DMS114 treated with DMSO at 0.1 percent for 48 hours (cell line): ENCODE data around the gene TMEM14A.
"Not testable (repeated sequence)": the region's sequence is repeated elsewhere in the genome, so short reads cannot be mapped to it uniquely, and the experiment has no call there.

Experiments
- DNase-seq: peaks from one replicate; lab custom pipeline; 2025; ENCODE audit not compliant: unreplicated experiment; lab: John Stamatoyannopoulos, UW

TMEM14A gene

DNA sequence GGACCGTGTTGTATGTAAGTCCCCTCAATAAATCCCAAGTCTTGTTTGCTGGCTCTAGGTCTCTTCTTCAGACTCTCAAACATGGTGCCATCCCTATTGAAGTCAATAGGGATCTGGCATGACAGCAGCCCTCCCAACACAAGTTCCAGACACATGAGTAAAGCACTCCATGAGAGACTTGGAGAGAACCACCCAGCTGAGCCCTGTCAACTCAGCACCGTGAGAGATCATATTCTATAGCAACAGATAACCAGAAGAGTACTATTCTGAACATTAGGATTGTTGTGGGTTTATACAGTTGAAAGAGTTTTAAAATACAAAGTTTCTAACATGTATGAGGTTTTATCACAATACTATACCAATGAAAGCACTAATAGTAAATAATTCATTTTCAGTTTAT lies 23.5 kb downstream of the TMEM14A start:
- no peak for DNase-seq

DNA sequence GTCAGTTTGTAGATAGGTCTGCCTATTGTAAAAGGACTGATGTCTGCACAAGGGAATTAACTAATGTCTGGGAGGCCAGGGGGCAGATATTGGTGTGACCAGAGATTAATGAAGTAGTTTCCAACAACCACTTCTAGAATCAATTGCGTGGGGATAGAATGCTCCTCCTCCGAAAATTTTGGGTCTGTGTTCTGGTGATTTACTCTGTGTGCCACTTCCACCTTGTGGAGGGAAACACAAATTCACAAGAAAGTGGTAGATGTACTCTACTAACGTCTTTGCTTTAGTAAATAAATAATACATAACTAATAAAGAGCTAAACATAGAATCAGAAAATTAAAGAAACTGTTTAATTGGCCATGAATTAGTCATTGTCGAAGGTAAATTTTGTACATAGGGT lies 25.5 kb downstream of the TMEM14A start:
- no peak for DNase-seq

DNA sequence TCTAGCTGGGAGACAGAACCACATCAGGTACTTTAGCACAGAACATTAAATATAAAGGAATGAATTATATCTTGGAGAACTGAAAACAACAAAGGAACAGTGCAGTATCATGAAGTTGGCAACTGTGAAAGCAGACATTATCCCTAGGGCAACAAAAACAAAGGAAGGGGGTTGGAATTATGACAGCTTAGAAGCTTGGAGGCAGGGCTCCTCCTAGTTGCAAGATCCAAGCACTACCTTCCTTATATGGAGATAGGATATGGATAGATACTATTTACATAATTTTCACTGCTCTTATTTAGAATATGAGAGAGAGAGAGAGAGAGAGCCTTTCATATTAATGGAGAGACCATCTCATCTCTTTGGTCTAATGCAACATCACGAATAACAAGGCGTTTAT lies 27.0 kb downstream of the TMEM14A start:
- no peak for DNase-seq

DNA sequence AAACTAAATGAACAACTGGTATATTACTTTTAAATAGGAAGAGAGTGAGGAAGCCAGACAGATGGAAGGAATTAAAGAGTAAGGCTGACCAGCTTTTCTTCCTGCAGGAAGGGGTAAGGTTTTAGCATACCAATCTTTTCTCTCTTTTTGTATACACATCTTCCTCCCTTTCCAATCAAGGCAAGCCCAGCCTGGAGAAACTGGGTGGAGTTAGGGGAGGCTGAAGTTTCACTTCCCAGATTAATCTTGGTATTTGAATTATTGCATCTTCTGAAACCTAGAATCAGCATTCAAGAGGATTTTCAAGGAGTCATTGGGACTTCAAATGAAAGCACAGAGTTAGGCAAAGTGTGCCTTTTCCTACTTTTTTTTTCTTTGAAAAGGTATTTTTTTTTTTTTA lies 33.1 kb downstream of the TMEM14A start:
- no peak for DNase-seq

DNA sequence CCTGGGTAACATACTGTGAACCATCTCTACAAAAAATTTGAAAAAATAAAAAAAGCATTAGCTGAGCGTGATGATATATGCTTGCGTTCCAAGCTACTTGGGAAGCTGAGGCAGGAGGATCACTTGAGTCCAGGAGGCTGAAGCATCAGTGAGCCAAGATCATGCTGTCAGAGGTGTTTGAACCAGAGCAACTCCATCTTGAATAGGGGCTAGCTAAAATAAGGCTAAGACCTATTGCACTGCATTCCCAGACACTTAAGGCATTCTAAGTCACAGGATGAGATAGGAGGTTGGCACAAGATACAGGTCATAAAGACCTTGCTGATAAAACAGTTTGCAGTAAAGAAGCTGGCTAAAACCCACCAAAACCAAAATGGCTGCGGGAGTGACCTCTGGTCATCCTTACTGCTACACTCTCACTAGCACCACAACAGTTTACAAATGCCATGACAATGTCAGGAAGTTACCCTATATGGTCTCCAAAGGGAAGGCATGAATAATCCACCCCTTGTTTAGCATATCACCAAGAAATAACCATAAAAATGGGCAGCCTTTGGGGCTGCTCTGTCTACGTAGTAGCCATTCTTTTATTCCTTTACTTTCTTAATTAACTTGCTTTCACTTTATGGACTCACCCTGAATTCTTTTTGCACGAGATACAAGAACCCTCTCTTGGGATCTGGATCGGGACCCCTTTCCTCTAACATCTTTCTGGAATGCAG lies 34.0 kb downstream of the TMEM14A start:
- DNase-seq, result not testable (repeated sequence)

DNA sequence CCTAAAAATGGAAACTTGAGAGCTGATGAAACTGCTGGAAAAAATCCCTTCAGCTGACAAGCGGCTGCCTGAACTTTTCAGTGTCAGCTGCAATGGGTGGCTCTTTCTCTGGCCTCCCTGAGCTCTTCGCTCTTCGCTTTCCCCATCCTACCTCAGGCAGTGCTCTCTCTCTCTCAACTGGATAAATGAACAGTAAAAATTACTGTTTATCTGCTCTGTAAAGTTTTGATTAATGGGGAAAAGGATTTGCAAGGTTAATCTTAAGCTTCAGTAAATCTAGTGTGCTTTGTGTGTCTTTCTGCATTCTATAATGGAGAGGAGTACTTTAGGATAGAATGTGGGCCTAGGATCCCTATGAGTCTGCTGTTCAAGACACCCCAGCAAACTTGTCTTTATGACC lies 35.1 kb downstream of the TMEM14A start:
- no peak for DNase-seq

DNA sequence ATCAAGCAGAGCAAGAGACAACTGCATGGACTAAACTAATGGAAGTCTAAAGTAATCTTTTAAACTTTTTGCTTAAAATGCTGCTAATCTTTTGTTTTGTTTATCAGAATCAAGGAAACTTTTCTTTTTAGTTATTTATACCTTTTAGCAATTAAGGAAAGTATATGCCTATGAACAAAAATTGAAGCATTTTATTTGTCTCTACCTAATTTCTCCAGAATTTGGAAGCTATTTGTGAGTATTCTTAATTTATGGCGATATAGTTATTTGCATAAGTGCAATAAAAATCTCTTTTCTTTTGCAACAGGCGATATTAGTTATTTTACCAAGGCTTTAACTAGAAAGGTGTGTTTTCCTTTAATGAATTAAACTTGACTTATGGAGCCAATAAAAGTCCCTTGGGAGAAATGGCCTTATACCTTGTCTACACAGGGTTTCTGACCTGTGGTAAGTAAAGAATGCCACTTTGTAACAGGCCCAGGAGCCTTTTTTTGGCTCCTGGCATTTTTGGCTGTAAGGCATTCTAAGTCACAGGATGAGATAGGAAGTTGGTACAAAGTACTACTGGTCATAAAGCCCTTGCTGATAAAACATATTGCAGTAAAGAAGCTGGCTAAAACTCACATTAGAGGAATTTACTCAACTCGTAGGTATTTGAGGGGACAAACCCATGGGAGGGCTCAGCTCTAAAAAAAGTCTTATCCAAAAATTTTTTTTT lies 37.2 kb downstream of the TMEM14A start:
- DNase-seq, result no peak

DNA sequence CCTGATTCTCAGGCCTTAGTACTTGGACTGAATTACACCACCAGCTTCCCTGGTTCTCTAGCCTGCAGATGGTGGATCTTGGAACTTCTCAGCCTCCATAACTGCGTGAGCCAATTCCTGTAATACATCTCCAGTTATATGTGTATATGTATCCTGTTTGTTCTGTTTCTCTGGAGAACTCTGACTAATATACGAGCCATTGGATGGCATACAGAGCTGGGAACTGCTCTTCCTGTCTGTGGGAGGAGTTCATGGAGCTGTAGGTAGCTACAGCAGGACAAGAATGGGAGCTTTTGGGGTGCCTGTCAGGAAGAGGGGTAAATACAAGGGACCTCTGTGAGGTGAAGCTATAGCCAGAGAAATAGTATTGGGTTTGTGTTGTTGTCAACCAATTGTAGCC lies 41.2 kb downstream of the TMEM14A start:
- DNase-seq, result no peak

DNA sequence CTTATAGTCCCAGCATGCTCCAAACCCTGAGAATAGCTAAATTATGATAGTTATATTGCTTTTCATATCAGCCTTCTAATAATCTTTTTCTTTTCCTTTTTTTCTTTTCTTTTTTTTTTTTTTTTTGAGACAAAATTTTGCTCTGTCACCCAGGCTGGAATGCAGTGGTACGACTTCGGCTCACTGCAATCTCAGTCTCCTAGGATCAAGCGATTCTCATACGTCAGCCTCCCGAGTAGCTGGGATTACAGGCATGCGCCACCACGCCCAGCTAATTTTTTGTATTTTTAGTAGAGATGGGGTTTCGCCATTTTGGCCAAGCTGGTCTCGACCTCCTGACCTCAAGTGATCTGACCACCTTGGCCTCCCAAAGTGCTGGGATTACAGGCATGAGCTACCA lies 43.8 kb downstream of the TMEM14A start:
- DNase-seq, result not testable (repeated sequence)

DNA sequence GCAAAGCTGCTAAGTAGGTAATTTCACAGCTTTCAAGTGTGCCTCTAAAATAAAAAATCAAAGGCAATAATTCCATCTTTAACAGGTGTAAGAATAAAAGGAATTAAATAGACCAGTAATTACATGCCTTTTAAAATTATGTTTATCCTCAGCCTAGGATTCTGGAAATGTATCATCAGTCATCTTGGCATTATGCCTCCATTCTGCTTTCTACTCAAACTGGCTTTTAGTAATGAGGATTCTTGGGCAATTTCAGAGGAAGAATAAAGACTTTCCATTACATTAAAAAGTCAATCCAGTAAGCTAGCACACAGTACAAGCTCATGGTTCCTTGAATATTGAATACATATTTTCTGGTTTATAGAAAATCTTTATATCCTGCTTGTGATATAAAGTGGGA lies 47.6 kb downstream of the TMEM14A start:
- DNase-seq, result no peak

DNA sequence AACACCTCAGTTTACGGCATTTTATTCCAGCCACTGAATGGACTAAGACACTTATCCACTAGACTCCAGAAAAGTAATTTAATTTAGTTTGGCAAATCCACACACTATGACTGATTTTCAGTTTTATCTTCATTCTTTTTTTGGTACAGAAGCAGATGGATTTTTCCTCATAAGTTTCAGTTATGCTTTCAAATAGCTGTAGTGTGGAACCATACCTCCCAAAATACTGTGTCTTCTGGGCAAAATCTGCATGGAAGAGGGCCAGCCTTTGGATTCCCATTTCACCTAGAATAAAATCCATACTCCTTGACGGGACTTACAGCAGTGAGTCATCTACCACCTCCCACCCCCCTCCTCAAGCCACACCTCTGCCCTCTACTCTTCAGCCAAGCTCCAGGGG lies 49.4 kb downstream of the TMEM14A start:
- DNase-seq, result no peak

DNA sequence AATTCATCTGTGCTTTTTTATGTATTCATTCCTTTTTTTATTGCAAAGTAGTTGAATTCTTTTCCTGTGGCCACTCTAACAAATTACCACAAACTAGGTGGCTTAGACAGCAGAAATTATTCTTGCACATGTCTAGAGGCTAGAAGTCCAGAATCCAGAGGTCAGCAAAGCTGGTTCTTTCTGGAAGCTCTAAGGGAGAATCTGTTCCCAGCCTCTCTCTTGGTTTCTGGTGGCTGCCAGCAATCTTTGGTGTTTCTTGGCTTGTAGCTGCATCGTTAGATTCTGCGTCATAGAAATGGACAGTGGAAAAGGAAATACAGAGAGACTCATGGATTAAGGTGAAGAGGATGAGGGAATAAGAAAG lies 53.1 kb downstream of the TMEM14A start:
- DNase-seq, result no peak

DNA sequence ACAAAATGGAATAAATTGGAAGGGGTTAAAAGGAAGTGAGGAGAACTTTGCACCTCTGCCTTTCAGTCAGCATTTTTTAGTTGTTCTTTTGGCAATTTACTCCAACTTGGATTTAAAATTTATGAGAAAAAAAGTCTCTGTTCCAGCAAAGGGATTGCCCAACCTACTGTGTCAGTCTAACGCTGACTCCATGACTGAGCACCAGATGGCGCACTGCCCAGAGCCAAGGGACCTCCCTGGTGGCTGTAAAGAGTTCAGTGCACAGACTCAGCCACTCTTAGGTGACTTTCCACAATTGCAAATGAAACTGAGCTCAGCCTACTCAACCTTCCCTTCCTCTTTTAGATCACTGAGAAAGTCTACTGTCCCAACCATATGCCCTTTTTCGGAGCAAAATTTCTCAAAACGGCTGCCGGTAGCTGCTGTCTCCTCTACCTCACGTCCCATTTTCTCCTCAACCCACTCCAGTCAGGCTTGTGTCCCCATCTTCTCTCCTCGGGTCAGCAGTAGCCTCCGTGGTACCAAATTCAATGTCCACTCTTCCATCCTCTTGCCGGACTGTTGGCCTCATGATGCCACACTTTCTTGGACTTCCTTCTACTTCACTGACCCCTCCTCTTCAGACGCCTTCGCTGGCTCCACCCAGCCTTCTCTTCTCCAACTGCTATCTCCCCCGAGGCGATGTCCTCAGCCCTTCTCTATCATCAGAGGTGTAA lies 53.7 kb downstream of the TMEM14A start:
- peak; percentile 35 for DNase-seq

DNA sequence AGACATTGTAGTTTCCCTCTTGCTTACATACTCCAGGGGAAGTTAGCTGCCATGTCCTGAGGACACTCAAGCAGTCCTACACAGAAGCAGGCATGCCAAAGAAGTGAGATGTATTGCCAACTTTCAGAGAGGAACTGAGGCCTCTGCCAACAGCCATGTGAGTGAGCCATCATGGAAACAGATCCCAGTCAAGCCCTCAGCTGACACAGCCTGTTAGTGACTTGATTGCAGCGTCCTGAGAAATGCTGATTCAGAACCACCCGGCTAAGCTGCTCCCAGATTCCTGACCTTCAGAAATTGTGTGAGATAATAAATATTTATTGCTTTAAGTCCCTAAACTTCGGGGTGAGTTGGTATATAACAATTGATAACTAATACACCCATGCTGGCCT lies 54.2 kb downstream of the TMEM14A start:
- DNase-seq, result no peak

DNA sequence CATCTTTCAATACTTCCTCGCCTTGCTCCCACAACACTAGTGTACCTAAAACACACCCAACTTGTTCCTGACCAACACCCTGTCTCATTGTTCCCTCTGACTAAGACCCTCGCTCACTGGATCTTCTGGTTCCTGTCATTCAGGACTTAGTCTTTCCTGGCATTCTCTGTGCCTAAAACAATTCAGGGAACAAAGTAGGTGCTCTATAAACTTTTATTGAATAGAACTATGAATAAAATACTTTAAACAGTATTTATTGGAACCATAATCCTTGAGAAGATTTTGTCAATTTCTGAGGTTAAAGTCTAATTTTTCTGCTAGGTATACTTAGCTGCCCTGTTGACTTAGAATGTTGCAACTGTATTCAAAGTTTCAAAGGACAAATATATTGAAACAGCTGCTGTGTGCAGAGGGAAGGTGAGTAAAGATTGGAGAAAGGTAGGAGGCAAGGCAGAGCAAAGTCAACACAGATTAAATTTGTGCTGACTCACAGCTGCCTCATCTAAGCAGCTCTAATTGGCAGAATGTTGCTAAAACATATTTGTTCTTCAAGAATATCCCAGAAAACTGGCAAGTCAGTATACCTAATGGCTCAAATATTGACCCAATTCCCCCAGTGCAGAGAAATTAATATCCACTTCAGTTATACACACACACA lies 54.8 kb downstream of the TMEM14A start:
- DNase-seq, result no peak

DNA sequence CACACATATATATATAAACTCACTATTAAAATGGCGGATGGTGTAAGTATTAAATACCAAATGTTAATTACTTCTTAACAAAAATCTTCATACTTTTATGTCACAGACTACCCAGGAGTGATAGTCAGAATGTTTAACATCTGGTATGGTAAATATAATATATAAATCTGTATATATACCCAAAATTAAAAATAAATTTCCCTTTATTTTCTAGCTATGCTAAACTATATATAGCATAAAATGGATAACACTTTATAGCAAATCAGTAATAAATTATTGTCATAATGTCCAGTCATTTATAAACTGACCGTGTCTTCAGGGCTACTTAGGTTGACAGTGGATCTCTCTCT lies 55.3 kb downstream of the TMEM14A start:
- DNase-seq, result no peak

DNA sequence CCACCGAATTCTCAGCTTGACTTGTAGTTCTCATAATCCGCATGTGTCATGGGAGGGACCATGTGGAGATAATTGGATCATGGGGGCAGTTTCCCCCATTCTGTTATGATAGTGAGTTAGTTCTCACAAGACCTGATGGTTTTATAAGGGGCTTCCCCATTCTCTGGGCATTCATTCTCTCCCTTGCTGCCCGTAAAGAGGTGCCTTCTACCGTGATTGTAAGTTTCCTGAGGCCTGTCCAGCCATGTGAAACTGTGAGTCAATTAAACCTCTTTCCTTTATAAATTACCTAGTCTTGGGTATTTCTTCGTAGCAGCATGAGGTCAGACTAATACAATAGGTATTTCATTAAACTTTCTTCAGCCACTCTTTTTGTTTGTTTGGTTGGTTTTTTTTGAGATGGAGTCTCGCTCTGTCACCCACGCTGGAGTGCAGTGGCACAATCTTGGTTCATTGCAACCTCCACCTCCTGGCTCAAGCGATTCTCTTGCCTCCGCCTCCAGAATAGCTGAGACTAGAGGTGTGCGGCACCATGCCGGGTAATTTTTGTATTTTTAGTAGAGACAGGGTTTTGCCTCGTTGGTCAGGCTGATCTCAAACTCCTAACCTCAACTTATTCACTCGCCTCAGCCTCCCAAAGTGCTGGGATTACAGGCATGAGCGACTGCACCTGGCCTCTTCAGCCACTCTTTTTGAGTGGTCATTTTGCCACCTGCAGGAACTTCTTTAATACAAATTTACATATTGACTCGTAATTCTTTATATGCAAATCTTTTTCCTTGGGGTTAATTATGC lies 56.0 kb downstream of the TMEM14A start:
- DNase-seq, result no peak

DNA sequence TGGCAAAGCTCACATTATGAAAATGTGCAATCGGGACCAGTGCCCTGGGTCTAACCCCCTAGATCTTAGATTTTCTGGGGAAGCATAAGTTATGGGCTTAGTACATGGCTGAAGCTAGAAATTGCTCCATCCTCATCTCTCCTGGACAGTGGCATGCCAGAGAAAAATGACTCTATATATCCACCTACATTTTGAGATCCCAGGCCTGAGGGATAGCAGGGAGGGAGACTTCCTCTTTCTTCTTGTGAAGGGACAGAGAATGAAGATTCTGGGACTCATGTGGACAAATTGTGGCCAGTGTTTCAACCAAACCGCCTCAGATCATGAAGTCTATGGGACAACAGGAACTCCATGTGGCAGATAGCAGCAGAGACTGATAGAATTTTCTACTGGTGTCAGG lies 57.0 kb downstream of the TMEM14A start:
- no peak for DNase-seq

DNA sequence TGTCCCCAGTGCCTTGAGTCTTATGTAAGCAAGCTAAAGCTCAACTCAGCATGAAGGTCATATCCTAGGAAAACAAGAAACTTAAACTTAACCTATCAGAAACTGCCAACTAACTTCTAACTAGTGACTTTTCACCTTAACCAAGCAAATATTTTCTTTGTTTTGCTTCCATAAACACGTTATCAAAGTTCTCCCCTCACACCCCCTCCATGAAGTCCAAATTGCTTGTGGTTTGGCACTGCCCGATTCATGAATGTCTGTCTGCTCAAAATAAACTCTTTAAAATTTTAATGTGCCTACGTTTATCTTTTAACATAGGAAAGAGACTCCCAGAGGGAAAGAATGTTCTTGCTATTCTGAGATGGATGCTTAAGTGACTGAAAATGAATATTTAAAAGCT lies 57.5 kb downstream of the TMEM14A start:
- no peak for DNase-seq

DNA sequence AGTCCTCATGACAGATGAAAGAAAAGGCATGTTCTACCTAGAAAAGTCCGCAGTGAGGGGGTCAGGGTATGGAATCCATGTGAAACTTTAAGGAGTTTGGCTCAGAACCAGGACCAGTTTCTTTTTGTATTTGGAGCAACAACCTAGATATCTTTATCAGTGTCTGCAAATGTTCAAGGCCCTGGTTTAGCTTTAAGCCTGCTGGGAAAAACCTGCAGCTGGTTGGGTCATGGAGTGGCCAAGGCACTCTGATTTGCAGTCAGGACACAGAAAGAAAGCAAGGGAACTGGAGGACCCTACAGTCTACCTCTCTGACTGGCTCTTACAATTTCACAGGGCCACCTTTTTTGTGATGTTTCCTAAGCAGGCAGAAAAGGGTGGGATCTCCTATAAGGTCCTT lies 58.7 kb downstream of the TMEM14A start:
- no peak for DNase-seq

DNA sequence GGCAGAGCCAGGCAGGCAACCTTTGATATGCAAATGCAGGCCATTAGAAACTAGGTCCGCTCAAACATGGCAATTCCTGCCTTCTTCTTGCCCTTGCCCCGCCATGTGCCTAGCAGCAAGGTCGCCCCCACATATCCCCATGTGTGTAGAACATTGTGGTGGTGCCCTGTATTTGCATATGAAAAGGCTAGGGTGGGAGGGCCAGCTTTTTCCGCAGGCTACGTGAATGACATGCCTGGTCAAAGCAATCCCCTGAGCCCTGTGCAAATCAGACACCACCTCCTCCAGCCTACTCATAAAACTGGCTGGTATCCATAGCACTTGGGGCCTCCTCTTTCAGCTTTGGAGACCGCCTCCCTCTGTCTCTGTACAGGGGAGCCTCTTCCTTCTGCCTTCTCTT lies 60.8 kb downstream of the TMEM14A start:
- DNase-seq, result no peak
